Non-pigmented ciliary epithelial cell (primary cell): ENCODE data around the gene KLF16.

ENCODE experiments used
- DNase-seq: peaks from one replicate; pipeline ENCODE4 v3.0.0-alpha.2; 2010; ENCODE audit warnings: low read depth

The KLF16 gene

GRCh38 chr19:1854542-1855039 lies 8.8 kb downstream of the KLF16 start:
- DNase-seq = no peak

GRCh38 chr19:1854039-1854541 lies 9.3 kb downstream of the KLF16 start:
- no peak for DNase-seq

GRCh38 chr19:1853295-1854038 lies 9.9 kb downstream of the KLF16 start:
- DNase-seq = no peak

GRCh38 chr19:1852581-1853128 lies 10.7 kb downstream of the KLF16 start:
- DNase-seq = no peak

DNA sequence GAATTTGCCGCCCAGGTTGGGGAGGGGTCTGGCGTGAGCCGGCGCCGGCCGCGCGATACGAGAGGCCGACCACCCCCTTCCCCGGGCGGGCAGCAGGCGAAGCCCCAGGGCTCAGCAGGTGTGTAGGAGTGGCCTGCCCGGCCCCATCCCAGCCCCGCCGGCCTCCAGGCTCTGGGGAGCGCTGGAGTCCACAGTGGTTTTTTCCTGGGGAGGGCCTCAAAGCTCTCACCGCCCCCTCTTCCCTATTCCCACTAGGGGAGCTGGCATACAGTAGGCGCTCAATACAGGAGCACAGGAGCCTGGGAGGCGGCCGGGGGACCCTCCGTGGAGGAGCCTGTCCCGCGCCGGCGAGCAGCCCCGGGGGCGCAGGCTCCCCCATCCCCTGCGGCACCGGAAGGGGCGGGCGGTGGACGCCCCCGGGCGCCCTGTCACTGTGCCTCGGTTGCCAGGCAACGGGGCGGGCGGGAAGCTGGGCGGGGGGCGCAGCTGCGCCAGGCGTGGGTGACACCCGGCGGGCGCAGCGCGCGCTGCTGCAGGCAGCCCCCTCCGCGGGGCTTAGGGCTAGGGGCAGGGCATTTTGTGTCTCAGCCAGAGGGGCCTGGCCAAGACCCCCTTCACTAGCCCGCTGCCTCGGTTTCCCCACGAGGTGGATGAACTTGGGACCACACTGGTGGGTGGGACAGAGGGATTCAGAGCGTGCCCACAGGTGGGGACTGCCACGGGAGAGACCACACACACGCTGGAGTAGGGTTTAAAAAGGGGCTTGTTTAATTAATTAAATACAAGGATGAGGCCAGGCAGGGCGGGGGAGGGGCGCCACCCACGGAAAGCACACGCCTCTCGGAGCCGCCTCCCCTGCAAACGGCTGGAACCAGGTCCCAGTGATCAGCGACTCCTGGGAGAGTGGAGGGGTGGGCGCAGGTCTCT lies 11.5 kb downstream of the KLF16 start:
- no peak for DNase-seq

GRCh38 chr19:1850809-1851653 lies 12.3 kb downstream of the KLF16 start:
- DNase-seq = no peak

DNA sequence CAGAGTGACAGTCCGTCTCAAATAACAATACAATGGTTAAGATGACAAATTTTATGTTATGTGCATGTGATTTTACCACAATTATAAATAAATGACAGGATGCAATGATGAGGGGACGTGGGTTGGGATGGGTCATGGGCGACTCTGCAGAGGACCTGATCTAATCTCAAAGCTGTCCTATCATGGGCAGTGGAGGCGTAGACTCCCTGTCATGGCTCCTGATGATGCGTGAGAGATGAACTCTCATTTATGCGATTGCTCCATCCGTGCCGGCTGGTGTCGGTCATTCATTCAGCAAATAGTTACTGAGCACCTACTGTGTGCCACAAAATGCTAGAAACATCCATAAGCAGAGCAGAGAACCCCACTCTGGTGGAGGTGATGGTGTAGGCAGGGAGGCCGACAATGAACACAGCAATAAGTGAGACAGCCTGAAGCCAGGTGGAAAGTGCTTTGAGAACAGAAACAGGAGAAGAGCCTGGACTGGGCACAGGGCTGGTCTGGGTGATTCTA lies 13.4 kb downstream of the KLF16 start:
- DNase-seq = no peak

DNA sequence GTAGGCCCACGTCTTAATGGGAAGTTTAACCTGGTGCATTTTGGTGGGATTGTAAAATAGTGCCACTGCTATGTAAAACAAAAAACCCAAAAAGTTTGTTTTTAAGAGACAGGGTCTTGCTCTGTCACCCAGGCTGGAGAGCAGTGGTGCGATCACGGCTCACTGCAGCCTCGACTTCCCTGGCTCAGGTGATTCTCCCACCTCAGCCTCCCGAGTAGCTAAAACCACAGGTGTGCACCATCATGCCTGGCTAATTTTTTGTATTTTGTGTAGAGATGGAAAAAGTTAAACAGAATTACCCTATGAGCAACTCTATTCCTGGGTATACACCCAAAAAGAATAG lies 14.3 kb downstream of the KLF16 start:
- DNase-seq = no peak

DNA sequence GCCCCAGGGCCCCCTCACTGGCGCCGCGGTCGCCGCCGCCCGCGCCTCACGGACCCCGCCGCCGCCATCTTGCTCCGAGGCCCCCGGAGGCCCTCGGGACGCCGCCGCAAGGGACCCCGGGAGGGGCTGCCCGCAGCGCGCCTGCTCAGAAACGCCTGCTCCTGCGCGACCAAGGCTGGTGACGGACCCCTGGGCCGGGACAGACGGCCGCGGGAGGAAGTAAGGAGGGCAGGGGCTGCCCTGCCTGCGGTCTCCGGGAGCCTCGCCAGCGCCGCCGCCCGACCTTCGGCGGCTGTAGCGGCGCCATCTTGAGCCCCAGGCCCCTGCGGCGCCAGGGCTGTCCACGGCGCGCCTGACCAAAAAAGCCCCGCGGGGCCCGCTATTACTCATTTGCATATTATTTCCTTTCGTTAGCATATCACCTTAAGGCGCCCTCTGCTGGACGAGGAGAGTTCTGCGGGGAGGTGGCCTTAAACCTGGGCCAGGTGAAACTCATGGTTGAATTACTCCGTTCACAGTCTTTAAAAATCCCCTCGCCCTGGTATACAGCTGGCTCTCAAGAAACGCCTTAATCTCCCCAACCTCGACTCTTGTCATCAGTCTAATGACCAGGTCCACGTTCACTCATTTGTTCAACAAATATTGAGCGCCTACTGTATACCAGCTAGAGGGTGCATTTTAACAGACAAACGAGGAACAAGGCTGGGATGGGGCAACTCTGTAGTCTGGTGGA lies 14.8 kb downstream of the KLF16 start, which contains the start of gene REXO1:
Gene REXO1 (minus strand): TSS at position 85 of the 733 bp plus-strand sequence. CDS start 125 bp downstream, outside the sequence.
- DNase-seq = peak; percentile 40

DNA sequence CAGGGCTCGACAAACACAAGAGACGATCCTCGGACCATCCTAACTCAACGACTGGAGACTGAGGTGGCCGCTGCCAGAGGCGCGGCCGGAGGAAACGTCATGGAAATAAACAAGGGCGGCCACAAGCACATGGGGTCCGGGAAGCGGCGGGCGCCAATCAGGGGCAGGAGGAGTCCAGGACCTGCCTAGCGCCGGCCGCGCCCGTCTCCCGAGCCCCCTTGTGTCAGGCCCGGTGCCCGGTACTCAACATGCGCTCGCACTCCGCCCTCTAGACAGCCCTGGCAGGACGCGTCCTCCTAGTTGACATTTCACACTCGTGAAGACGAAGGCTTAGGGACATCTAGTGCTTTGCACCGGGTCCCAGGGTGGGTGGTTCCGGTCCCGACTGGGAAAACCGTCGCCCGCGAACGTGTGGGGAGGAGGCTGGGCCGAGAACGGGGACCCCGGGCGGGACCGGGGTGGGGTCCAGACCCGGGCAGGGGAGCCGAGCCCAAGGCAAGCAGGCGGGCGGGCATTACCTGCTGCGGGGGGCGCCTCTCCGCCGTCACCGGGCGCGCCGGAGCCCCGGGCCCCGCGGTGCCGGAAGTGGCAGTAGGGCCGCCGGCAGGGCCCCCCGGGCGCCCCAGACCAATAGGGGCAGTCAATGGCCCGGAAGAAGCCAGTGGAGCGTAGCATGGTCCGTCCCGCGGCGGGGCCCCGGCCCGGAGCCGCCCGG lies 15.5 kb downstream of the KLF16 start:
- DNase-seq = no peak

DNA sequence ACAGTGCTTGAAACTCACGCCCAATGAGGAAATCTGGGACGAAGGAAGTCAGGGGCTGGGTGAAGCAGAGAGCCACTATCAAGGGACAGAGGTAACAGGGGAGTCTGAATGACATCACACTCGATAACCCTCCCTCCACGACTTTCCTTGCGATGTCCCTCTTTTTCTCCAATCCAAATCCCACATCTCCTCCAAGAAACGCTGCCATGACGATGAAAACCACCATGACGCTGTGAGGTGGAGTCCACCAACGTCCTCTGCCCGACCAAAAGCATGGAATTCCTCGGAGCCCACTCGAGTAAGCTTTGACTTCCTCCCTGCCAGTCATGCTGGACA lies 16.1 kb downstream of the KLF16 start:
- no peak for DNase-seq

- no peak for DNase-seq
Observed at GRCh38 chr19:1846517-1847204, 16.7 kb downstream of the KLF16 start.

DNA sequence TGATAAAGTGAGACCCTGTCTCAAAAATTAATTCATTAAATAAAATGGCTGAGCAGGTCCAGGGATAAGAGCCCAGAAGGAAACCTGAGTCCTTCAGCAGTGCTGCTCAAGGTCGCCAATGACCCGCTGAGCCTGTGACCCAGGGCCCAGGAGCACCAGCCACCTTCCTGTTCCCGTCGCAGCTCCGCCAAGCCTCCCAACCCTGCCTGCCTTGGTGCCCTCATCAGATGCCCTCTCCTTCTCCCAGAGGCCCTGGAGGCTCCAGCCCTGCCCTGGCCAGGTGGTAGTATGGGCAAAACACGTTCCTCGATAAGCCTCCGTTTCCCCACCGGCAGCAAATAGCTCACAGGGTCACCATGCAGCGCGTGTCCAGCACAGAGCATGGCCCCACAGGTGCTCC lies 17.7 kb downstream of the KLF16 start:
- no peak for DNase-seq

DNA sequence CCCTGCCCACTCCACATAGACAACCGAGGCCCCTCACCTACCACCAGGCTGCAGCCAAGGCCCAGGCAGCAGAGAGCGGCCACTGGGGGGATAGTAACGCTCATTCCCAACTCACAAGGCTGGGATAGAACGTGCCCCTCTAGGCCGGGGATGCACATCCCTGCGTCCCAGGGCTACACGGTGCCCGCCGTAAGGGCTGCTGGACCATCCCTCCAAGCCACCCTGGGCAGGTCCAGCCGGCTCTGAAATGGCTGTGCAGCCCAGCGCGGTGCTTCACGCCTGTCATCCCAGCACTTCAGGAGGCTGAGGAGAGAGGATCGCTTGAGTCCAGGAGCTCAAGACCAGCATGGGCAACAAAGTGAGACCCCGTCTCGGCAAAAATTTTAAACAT lies 18.3 kb downstream of the KLF16 start:
- no peak for DNase-seq

DNA sequence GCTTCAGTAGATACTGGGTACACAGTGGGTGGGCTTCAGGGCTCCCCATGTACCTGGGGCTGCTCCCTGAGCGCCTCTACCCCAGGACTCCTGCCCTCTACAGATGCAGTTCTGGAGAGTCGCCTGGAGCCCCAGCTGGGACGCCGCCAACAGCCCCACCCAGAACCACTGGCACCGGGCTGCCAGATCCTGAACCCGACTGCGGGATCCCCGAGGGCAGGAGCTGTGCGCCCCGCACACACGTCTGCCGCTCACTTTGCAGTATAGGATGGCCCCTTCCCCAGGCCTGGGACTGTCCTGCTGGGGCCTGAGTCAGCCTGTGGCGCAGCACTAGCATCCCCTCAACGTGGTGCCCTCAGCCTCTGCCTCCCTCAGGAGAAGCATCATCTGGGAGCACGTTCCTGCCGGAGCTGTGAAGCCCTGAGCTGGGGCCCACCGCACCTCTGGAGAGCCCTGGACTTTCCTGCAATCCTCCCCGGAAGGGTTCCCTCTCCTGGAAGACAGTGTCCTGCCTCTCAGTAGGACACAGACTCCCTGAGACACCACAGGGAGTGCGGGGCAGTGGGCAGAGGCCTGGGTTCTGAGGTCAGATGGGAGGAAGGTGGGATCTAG lies 18.8 kb downstream of the KLF16 start:
- DNase-seq = no peak

GRCh38 chr19:1843646-1844394 lies 19.6 kb downstream of the KLF16 start:
- no peak for DNase-seq

DNA sequence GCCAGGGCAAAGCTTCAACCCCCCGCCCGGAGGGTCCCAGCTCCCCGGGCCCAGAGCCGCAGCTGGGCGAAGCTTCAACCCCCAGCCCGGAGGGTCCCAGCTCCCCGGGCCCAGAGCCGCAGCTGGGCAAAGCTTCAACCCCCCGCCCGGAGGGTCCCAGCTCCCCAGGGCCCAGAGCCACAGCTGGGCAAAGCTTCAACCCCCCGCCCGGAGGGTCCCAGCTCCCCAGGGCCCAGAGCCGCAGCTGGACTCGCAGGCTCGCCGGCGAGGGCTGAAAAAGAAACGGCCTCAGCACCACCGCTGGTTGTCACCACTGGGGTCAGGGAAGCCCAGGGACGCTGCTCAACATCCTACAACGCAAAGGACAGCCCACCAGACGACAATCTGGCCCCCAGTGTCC lies 20.3 kb downstream of the KLF16 start:
- DNase-seq = no peak

- no peak for DNase-seq
Observed at GRCh38 chr19:1841209-1841924, 22.0 kb downstream of the KLF16 start.
